RPMI8226 (cell line): ENCODE results near the gene VTI1B.

ENCODE experiments used
- DNase-seq: peaks from one replicate; pipeline ENCODE4 v3.0.0-alpha.2; 2015

Gene VTI1B

GRCh38 chr14:67675219-67675582 is 769 bp upstream of the VTI1B start:
- DNase-seq: no peak

DNA sequence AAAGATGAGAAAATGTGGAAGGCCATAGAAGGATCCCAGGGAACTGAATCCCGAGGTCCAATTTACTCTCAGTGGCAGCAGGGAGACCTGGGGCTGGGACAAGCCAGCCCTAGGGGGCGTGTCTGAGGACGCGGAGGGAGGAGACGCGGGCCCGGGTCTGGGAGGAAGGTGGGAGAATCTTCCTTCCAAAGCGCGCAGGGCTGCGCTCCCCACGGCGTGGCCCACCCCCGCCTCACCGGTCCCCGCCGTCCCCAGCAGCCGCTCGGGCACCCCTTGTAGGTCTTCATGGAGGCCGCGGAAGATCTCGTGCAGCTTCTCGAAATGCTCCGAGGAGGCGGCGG is 323 bp downstream of the VTI1B start:
- peak; percentile 41 for DNase-seq

GRCh38 chr14:67673451-67673850 is 981 bp downstream of the VTI1B start:
- no peak for DNase-seq

GRCh38 chr14:67668559-67668958 is 5.9 kb downstream of the VTI1B start:
- DNase-seq: peak; percentile 23

GRCh38 chr14:67666750-67667449 is 7.5 kb downstream of the VTI1B start:
- DNase-seq: peak; percentile 51

DNA sequence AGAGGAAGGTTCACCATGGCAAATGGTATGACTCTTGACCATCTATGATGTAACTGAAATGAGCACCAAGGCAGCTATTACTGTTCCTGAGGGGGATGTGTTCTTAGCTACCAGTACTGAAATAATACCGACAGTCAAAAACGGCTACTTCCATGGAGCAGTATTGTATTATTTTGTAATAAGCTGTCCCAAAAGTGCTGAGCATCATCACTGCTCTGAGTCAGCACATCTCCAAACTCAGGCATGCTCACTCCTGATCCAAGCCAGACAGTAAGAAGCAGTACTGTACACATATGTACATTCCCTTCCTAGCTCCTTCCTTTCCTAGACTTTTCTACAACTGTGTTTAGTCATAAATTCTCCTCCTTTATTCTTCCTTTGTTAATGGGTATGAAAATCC is 8.6 kb downstream of the VTI1B start:
- DNase-seq: no peak

DNA sequence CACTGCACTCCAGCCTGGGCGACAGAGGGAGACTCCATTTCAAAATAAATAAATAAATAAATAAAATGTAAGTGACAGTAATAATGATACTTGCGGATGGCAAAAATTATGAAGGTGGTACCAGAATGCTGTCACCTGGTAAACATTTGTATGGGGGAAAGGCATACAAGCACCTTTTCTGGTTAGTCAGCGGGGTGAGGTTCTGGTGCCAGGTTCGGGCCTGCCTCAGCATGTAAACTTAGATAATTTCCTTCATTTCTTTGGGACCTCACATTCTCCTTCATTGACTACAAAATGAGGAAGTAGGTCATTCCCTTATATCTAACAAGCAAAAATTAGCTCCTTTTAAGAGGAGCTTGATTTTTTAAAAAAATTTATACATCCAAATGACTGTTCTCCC is 10.8 kb downstream of the VTI1B start:
- no peak for DNase-seq

GRCh38 chr14:67653651-67654280 is 20.7 kb downstream of the VTI1B start:
- no peak for DNase-seq

- DNase-seq: no peak
Measured at GRCh38 chr14:67652189-67652588, 22.2 kb downstream of the VTI1B start.

DNA sequence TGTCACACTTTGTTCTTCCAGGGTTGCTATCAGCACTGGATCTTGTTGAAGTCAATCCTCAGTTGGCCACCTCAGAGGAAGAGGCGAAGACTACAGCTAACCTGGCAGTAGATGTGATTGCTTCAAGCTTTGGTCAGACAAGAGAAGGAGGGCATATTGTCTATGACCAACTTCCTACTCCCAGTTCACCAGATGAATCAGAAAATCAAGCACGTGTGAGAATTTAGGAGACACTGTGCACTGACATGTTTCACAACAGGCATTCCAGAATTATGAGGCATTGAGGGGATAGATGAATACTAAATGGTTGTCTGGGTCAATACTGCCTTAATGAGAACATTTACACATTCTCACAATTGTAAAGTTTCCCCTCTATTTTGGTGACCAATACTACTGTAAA is 23.7 kb downstream of the VTI1B start:
- no peak for DNase-seq

GRCh38 chr14:67650151-67650550 is 24.3 kb downstream of the VTI1B start:
- no peak for DNase-seq

- DNase-seq: no peak
Measured at GRCh38 chr14:67646131-67646530, 28.3 kb downstream of the VTI1B start.

DNA sequence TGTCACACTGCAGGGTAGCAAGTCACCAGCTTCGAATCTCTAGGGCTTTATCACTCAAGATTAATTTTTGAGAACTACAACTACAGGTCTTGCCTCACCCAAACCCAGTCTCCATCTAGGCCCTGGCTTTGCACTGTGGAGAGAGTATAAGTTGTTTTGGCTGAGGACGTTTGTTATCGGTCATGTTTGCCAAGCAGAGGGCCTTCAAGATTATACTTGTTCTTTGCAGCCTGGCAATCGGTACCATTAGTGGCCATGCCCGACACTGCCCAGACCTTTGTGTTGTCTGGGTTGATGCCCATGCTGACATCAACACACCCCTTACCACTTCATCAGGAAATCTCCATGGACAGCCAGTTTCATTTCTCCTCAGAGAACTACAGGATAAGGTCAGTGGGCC is 29.0 kb downstream of the VTI1B start:
- no peak for DNase-seq

GRCh38 chr14:67644428-67644827 is 30.0 kb downstream of the VTI1B start:
- DNase-seq: no peak

GRCh38 chr14:67643713-67644112 is 30.7 kb downstream of the VTI1B start:
- DNase-seq: no peak

DNA sequence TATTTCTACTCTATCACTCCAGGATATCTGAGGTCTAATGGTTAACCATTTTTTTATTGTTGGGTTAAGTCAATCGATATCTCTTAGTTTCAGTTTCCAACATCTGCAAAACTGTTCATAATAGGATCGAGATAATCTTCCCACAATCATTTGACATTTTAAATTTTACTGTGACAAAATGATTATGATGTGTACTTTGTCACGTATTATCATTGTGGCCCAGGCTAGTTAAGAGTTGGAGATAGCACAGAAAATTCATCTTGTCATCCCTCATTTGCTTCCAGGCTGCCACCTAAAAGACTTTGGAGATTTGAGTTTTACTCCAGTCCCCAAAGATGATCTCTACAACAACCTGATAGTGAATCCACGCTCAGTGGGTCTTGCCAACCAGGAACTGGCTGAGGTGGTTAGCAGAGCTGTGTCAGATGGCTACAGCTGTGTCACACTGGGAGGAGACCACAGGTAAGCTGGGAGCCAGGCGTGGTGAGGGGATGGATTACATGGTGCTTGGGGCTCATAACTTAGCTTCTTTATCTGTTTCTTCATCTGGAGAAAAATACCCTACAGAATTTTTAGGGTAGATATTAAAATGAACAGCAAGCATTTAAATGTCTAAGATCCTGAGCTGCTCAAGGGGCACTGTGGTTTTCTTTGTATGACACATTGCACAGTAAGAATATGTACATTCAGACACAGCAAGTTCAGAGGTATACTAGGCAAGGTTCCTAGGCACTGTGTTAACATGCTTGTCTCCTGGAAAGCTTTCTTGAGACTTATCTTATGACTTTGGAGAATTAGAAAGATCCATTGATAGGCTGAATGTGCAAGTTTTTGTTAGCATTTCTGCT is 32.3 kb downstream of the VTI1B start:
- no peak for DNase-seq

- no peak for DNase-seq
Measured at GRCh38 chr14:67641480-67641879, 33.0 kb downstream of the VTI1B start.

DNA sequence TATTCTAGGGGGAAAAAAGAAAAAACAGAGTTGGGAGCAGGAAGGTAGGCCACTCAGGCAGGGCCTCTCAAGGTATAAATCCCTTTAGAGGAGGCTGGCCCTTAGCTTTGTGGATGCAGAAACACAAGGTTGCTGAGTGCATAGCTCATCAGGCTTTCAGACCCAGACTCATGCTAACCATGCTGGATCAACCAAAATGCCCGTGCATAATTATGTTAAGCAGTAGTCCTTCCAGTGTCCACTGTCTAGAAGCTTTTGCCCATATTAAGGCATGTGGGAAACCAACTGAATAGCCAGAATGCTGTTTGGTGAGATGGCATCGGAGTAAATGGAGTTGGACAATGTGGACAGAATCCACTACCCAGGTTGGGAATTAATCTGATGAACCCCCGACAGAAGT is 35.8 kb downstream of the VTI1B start:
- DNase-seq: no peak

GRCh38 chr14:67636361-67636919 is 38.0 kb downstream of the VTI1B start:
- DNase-seq: no peak

- DNase-seq: no peak
Measured at GRCh38 chr14:67633451-67634147, 40.8 kb downstream of the VTI1B start.

GRCh38 chr14:67630938-67631337 is 43.5 kb downstream of the VTI1B start:
- DNase-seq: no peak

- no peak for DNase-seq
Measured at GRCh38 chr14:67630186-67630585, 44.2 kb downstream of the VTI1B start.

DNA sequence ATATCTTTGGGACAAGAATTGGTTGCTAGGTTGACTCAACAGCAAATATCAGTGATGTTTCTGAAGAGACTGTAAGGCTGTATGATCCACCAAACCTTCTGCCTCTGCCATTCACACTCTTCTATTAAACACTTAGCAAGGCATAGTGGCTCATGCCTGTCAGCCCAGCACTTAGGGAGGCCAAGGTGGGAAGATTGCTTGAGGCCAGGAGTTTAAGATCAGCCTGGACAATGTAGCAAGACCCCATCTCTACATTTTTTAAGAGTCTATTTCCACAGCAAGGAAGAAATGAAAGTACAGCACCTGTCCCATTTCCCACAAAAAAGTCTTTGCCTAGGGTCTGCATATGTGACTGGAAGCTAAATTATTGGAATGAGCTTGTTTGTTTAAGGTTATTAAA is 46.9 kb downstream of the VTI1B start:
- DNase-seq: no peak
